Measurements from ENCODE around the gene NHLH2.

DNA sequence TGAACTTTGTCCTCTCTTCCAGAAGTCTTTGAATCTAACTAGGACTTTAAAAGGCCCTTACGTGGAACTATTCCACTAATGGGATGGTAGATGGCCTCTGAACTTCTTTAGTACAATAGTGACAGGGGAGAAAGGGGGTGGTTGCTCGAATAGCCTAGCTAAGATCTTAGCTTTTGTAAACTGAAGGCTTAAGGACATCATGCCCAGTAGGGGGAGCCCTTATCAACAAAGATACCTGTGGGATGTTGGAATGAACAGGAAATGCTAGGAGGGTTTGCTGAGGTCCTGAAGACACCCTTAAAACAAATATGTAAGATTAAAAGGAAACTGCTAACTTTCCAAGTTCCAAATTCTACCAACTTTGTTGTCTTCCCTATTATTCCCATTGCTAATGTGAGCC is 33.2 kb downstream of the NHLH2 start:
- no peak for TF ChIP-seq EZH2 (IDR thresholded peaks at IDR 0.05; ENCODE audit: insufficient read depth, low read length)
- TF ChIP-seq, protein P1, sequence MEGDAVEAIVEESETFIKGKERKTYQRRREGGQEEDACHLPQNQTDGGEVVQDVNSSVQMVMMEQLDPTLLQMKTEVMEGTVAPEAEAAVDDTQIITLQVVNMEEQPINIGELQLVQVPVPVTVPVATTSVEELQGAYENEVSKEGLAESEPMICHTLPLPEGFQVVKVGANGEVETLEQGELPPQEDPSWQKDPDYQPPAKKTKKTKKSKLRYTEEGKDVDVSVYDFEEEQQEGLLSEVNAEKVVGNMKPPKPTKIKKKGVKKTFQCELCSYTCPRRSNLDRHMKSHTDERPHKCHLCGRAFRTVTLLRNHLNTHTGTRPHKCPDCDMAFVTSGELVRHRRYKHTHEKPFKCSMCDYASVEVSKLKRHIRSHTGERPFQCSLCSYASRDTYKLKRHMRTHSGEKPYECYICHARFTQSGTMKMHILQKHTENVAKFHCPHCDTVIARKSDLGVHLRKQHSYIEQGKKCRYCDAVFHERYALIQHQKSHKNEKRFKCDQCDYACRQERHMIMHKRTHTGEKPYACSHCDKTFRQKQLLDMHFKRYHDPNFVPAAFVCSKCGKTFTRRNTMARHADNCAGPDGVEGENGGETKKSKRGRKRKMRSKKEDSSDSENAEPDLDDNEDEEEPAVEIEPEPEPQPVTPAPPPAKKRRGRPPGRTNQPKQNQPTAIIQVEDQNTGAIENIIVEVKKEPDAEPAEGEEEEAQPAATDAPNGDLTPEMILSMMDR (IDR thresholded peaks at IDR 0.05; ENCODE audit: insufficient read depth, low read depth, low read length): peak; percentile 78
